DND-41 (cell line): ENCODE measurements around the gene CRYGC.

Source experiments
- EZH2 ChIP-seq: IDR thresholded peaks from 3 replicates; pipeline ENCODE4 v1.6.1; 2012; ENCODE audit warnings: borderline replicate concordance, low read depth, mild to moderate bottlenecking, moderate library complexity, low read length, inconsistent platforms; ENCODE audit not compliant: severe bottlenecking
- TF ChIP-seq, protein P1 (sequence below): IDR thresholded peaks from 2 replicates; pipeline ENCODE4 v1.5.1; 2012; ENCODE audit warnings: borderline replicate concordance, low read length, moderate library complexity, mild to moderate bottlenecking; ENCODE audit not compliant: poor library complexity, severe bottlenecking; ENCODE audit errors: extremely low read depth

DNA sequence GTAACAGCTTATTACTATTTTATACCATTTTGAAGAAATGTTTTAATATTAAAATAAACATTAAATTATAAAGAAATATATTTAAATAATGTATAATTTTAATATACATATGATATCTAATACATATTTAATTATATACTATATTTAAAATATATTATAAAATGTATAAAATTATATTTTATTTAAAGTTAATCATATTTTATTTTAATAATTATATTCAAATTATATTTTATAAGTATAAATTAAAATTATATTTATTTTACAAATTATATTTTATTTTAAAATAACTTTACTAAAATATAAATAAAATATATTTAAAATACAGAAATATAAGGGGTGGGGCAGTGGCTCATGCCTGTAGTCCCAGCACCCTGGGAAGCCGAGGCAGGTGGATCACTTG is 7.4 kb downstream of the CRYGC start:
- TF ChIP-seq, protein P1, sequence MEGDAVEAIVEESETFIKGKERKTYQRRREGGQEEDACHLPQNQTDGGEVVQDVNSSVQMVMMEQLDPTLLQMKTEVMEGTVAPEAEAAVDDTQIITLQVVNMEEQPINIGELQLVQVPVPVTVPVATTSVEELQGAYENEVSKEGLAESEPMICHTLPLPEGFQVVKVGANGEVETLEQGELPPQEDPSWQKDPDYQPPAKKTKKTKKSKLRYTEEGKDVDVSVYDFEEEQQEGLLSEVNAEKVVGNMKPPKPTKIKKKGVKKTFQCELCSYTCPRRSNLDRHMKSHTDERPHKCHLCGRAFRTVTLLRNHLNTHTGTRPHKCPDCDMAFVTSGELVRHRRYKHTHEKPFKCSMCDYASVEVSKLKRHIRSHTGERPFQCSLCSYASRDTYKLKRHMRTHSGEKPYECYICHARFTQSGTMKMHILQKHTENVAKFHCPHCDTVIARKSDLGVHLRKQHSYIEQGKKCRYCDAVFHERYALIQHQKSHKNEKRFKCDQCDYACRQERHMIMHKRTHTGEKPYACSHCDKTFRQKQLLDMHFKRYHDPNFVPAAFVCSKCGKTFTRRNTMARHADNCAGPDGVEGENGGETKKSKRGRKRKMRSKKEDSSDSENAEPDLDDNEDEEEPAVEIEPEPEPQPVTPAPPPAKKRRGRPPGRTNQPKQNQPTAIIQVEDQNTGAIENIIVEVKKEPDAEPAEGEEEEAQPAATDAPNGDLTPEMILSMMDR: no peak
- no peak for TF ChIP-seq EZH2
